GM12878 (cell line): ENCODE data around the gene STYXL2. TPM values are rescaled to one million over a fixed set of nuclear protein-coding genes. Genes with fewer than 3 reads are reported as not detected.

ENCODE experiments used
- ATAC-seq: fragments of 200-7000 bp; cut with Tn5 transposase; 3 replicates; pipeline ENCODE4 v1.9.1; 2020; ENCODE audit warnings: mild to moderate bottlenecking, moderate library complexity
- BruUV-seq: library from RNA; stranded (reverse); fragments of 400-500 nt; replicated peaks from 2 replicates; lab custom pipeline; 2021; lab: Mats Ljungman, UMichigan
- CTCF ChIA-PET: fragments of 300-600 bp; sonication (Branson Sonifier 250); formaldehyde crosslinking; extraction: SDS; loops from one replicate; lab custom pipeline; 2021; ENCODE audit warnings: inconsistent platforms; lab: Yijun Ruan, JAX
- POLR2A ChIA-PET: fragments of 350-600 bp; formaldehyde crosslinking; extraction: SDS; loops from one replicate; lab custom pipeline; 2021; ENCODE audit warnings: inconsistent platforms; lab: Charles Lee
- RAD21 ChIA-PET: fragments of 300-600 bp; sonication (Branson Sonifier 250); formaldehyde crosslinking; loops from one replicate; lab custom pipeline; 2023; ENCODE audit warnings: antibody characterized with exemption; ENCODE audit not compliant: unreplicated experiment; lab: Charles Lee
- SMC1A ChIA-PET: fragments of 300-600 bp; sonication (Branson Sonifier 250); formaldehyde crosslinking; loops from one replicate; lab custom pipeline; 2023; ENCODE audit not compliant: unreplicated experiment, uncharacterized antibody; lab: Charles Lee
- DNase-seq: peaks from one replicate; pipeline ENCODE4 v3.0.0-alpha.2; 2011; ENCODE audit warnings: low read depth, low spot score
- FAIRE-seq: peaks from 3 replicates; lab custom pipeline; 2011; peaks lifted over from hg19 to GRCh38; lab: Jason Lieb, UNC
- H2AFZ ChIP-seq: 2 replicates; pipeline ENCODE4 v1.6.0; 2011; ENCODE audit warnings: low read depth, low read length, control low read depth; ENCODE audit not compliant: control insufficient read depth
- H3K27ac ChIP-seq: 2 replicates; pipeline ENCODE4 v1.5.1; 2011; ENCODE audit warnings: control low read depth; ENCODE audit not compliant: control insufficient read depth, insufficient read depth
- H3K27me3 ChIP-seq, 2 experiments: replicated peaks in 1 of 2; 2 replicates each; pipeline versions ENCODE4 v1.6.0 to v1.6.1; 2011; ENCODE audit warnings: low read length in 1 of 2; ENCODE audit not compliant: control insufficient read depth in 2 of 2, insufficient read depth in 2 of 2
- H3K36me3 ChIP-seq, 2 experiments: 2 replicates each; pipeline ENCODE4 v1.5.1; 2011; ENCODE audit warnings: low read length in 1 of 2; ENCODE audit not compliant: control insufficient read depth in 2 of 2, insufficient read depth in 2 of 2
- H3K4me1 ChIP-seq: 2 replicates; pipeline ENCODE4 v1.6.1; 2011; ENCODE audit warnings: mild to moderate bottlenecking, low read length, moderate library complexity, mixed read lengths; ENCODE audit not compliant: control insufficient read depth, insufficient read depth
- H3K4me2 ChIP-seq: 2 replicates; pipeline ENCODE4 v1.6.0; 2011; ENCODE audit warnings: control low read depth; ENCODE audit not compliant: control insufficient read depth, insufficient read depth
- H3K4me3 ChIP-seq: fragments of 200-600 bp; sonication (generic); 2 replicates; pipeline ENCODE4 v1.5.1; 2016
- H3K79me2 ChIP-seq: 2 replicates; pipeline ENCODE4 v1.6.0; 2011; ENCODE audit warnings: low read length; ENCODE audit not compliant: control insufficient read depth, insufficient read depth
- H3K9ac ChIP-seq: 2 replicates; pipeline ENCODE4 v1.8.0; 2011; ENCODE audit warnings: low read length, control low read depth, mixed read lengths; ENCODE audit not compliant: control insufficient read depth, insufficient read depth
- H3K9me3 ChIP-seq: replicated peaks from 3 replicates; pipeline ENCODE4 v1.5.1; 2011; ENCODE audit warnings: mild to moderate bottlenecking, low read length; ENCODE audit not compliant: control insufficient read depth, insufficient read depth
- H4K20me1 ChIP-seq: 2 replicates; pipeline ENCODE4 v1.6.0; 2011; ENCODE audit not compliant: control insufficient read depth, insufficient read depth
- EZH2 ChIP-seq: IDR thresholded peaks from 2 replicates; pipeline ENCODE4 v1.6.1; 2012; ENCODE audit warnings: low read depth, mild to moderate bottlenecking, control low read depth, inconsistent platforms, low read length, borderline replicate concordance; ENCODE audit not compliant: control insufficient read depth
- HSF1 ChIP-seq: fragments of 150-350 bp; IDR thresholded peaks from 2 replicates; pipeline ENCODE4 v1.6.1; 2014; ENCODE audit warnings: mild to moderate bottlenecking, low read depth, low read length
- MEF2A ChIP-seq: IDR thresholded peaks from 2 replicates; pipeline ENCODE4 v1.6.1; 2011; ENCODE audit warnings: low read depth, mild to moderate bottlenecking, low read length, moderate library complexity; ENCODE audit not compliant: insufficient read depth
- MEF2B ChIP-seq: fragments of 450-650 bp; IDR thresholded peaks from 2 replicates; pipeline ENCODE4 v1.6.1; 2018; ENCODE audit warnings: mild to moderate bottlenecking, moderate library complexity; ENCODE audit not compliant: partially characterized antibody, poor library complexity, severe bottlenecking
- NFXL1 ChIP-seq: fragments of 450-650 bp; IDR thresholded peaks from 2 replicates; pipeline ENCODE4 v1.6.1; 2017; ENCODE audit warnings: antibody characterized with exemption, mild to moderate bottlenecking, borderline replicate concordance
- NR2C1 ChIP-seq: fragments of 450-650 bp; IDR thresholded peaks from 2 replicates; pipeline ENCODE4 v1.6.1; 2017; ENCODE audit warnings: antibody characterized with exemption, mild to moderate bottlenecking, moderate library complexity
- POLR2AphosphoS2 ChIP-seq: IDR thresholded peaks from 2 replicates; pipeline ENCODE4 v1.6.1; 2011; ENCODE audit warnings: low read depth, mild to moderate bottlenecking, low read length, improper control_type of control experiment, moderate library complexity
- RB1 ChIP-seq: fragments of 450-650 bp; formaldehyde crosslinking; IDR thresholded peaks from 2 replicates; pipeline ENCODE4 v1.6.1; 2017; ENCODE audit warnings: mild to moderate bottlenecking, borderline replicate concordance
- REST ChIP-seq: IDR thresholded peaks from 2 replicates; pipeline ENCODE4 v1.6.1; 2012; ENCODE audit warnings: mild to moderate bottlenecking, low read depth, low read length
- RFX5 ChIP-seq: IDR thresholded peaks from 2 replicates; pipeline ENCODE4 v1.6.1; 2011; ENCODE audit warnings: low read depth, low read length, improper control_type of control experiment
- SIX5 ChIP-seq: IDR thresholded peaks from 2 replicates; pipeline ENCODE4 v1.6.1; 2011; ENCODE audit warnings: mild to moderate bottlenecking, low read depth, low read length, moderate library complexity; ENCODE audit not compliant: severe bottlenecking
- WGBS: methylation state at CpG from one replicate; pipeline ENCODE4 v1.1.6; 2016; ENCODE audit warnings: low lambda C conversion rate; ENCODE audit not compliant: insufficient replicate concordance, insufficient coverage; ENCODE audit errors: missing lambda C conversion rate; 5-methylcytosine and 5-hydroxymethylcytosine counted together
- in situ Hi-C: fragments of 300-500 bp; cut with MboI; formaldehyde crosslinking; loops from 9 replicates; pipeline ENCODE4 v1.14.3; 2018; ENCODE audit warnings: mixed read lengths
- intact Hi-C: fragments of 100-400 bp; cut with micrococcal nuclease; formaldehyde crosslinking; loops from one replicate; pipeline ENCODE4 v1.14.2; 2022; ENCODE audit not compliant: unreplicated experiment
- polyA plus RNA-seq, 11 experiments: library from polyadenylated mRNA; depleted of rRNA in 4 of 11; unstranded in 6 of 11; stranded (reverse) in 5 of 11; fragments of >200 nt; fragmentation: Nextera tagmentation in 4 of 11; fragmentation: Illumina TruSeq in 1 of 11; extraction: Ambion mirVana in 4 of 11; extraction: Trizol in 1 of 11; gene quantifications; 1 replicate in 1 of 11; 2 replicates in 10 of 11; pipeline versions ENCODE4 v1.2.1 to v1.2.3, GENCODE V29; 2011 to 2016; ENCODE audit warnings: inconsistent platforms in 2 of 11, missing spikeins in 2 of 11, low read depth in 1 of 11
- total RNA-seq, 4 experiments: library from RNA; depleted of rRNA in 3 of 4; stranded (reverse); fragments of >200 nt in 3 of 4; fragmentation: Illumina TruSeq in 1 of 4; extraction: Trizol in 1 of 4; gene quantifications; 2 replicates each; pipeline versions ENCODE4 v1.2.1 to v1.2.3, GENCODE V29; 2013 to 2021

Gene STYXL2
- total and polyA plus RNA-seq, 10 of the 15 experiments (the other 5 are each of a cell fraction or from before 2014, with no cell fraction given): under 0.01 to 0.08 (median 0.03) TPM; not detected in 7

GRCh38 chr1:167138703-167139102 is 44.8 kb downstream of the STYXL2 start:
- no TSS peak for BruUV-seq
- intact Hi-C loops: no loop called here
- Histone ChIP-seq H3K4me3 (no peak overlapping the region), H3K9ac (no peak overlapping the region), H3K4me1 (no peaks in the 10 kb centered on the region), H3K27ac (no peak overlapping the region), H4K20me1 (no peaks in the 10 kb centered on the region), H3K79me2 (no peaks in the 10 kb centered on the region), H3K4me2 (no peak overlapping the region), H3K36me3 (no peaks in the 10 kb centered on the region), H3K9me3 (no peaks in the 10 kb centered on the region), H3K27me3 (no peaks in the 10 kb centered on the region), H2AFZ (no peak overlapping the region)
- WGBS: 35% methylated on average over 1 of the region's 1 CpG
- DNase-seq (no peak), FAIRE-seq (no peak), ATAC-seq (no peak)
- TF ChIP-seq NR2C1: no peak
- no peak for TF ChIP-seq MEF2B
- no peak for TF ChIP-seq EZH2
- ChIA-PET RAD21 (no interaction called here), CTCF (interaction anchor here (0.9 to 5.0 kb wide), 3 partner anchors 12 to 80 kb away, joined by 3 to 20 read pairs (median 3); no protein-coding TSS in a partner anchor), SMC1A (interaction anchor here (0.6 to 1.0 kb wide), 3 partner anchors 10 to 80 kb away, joined by 3 to 4 read pairs (median 3); no protein-coding TSS in a partner anchor), POLR2A (no interaction called here)
- in situ Hi-C loops: no loop called here

GRCh38 chr1:167141963-167142362 is 48.1 kb downstream of the STYXL2 start:
- no peak overlapping the region for H3K9ac ChIP-seq
- BruUV-seq: no TSS peak
- no peaks in the 10 kb centered on the region for H3K4me1 ChIP-seq
- WGBS: 14% methylated on average over 3 of the region's 3 CpGs
- no peaks in the 10 kb centered on the region for H3K27me3 ChIP-seq
- H3K4me2 ChIP-seq: no peak overlapping the region
- no peak for ATAC-seq
- H3K79me2 ChIP-seq: no peaks in the 10 kb centered on the region
- POLR2A ChIA-PET: no interaction called here
- H4K20me1 ChIP-seq: no peaks in the 10 kb centered on the region
- H3K27ac ChIP-seq: no peak overlapping the region
- intact Hi-C loops: no loop called here
- no peaks in the 10 kb centered on the region for H3K36me3 ChIP-seq
- TF ChIP-seq REST: no peak
- no peak for TF ChIP-seq MEF2A
- TF ChIP-seq RFX5: no peak
- no peak for TF ChIP-seq POLR2AphosphoS2
- TF ChIP-seq RB1: no peak
- no peak for TF ChIP-seq HSF1
- no peak for TF ChIP-seq NFXL1
- no peak for TF ChIP-seq SIX5
- TF ChIP-seq, all 136 proteins: peak for 0
- ChIA-PET RAD21 (no interaction called here), CTCF (no interaction called here), SMC1A (no interaction called here)
- no peaks in the 10 kb centered on the region for H3K9me3 ChIP-seq
- FAIRE-seq (no peak), DNase-seq (no peak)
- no peak overlapping the region for H2AFZ ChIP-seq
- H3K4me3 ChIP-seq: no peak overlapping the region
- in situ Hi-C loops: no loop called here
